GM12878 (cell line): Measurements from ENCODE around the gene CLEC6A. TPM values are rescaled to one million over a fixed set of nuclear protein-coding genes. Genes with fewer than 3 reads are reported as not detected.
A peak's percentile ranks its signal among the peaks of the same experiment; 100 is the strongest.

Experiments used
- ATF2 ChIP-seq: IDR thresholded peaks from 2 replicates; pipeline ENCODE4 v1.6.1; 2012; ENCODE audit warnings: low read length, inconsistent platforms
- BACH1 ChIP-seq: fragments of 450-650 bp; IDR thresholded peaks from 2 replicates; pipeline ENCODE4 v1.6.1; 2017; ENCODE audit warnings: mild to moderate bottlenecking, borderline replicate concordance
- BCL11A ChIP-seq: IDR thresholded peaks from 2 replicates; pipeline ENCODE4 v1.6.1; 2011; ENCODE audit warnings: low read depth, low read length
- BCLAF1 ChIP-seq: fragments of 450-650 bp; IDR thresholded peaks from 2 replicates; pipeline ENCODE4 v1.6.1; 2017; ENCODE audit warnings: antibody characterized with exemption, mild to moderate bottlenecking, moderate library complexity
- BRCA1 ChIP-seq: IDR thresholded peaks from 2 replicates; pipeline ENCODE4 v1.6.1; 2011; ENCODE audit warnings: low read depth, low read length, improper control_type of control experiment
- CREB1 ChIP-seq: IDR thresholded peaks from 2 replicates; pipeline ENCODE4 v1.6.1; 2012; ENCODE audit warnings: low read depth, mild to moderate bottlenecking, inconsistent platforms
- CTCF ChIP-seq, 3 experiments: IDR thresholded peaks in 2 of 3; conservative IDR thresholded peaks in 1 of 3; 2 replicates each; pipeline ENCODE4 v1.5.1; 2011; ENCODE audit warnings: low read depth in 3 of 3, low read length in 3 of 3, mild to moderate bottlenecking in 3 of 3, control low read depth in 2 of 3, moderate library complexity in 2 of 3, inconsistent platforms in 1 of 3, mixed read lengths in 1 of 3; ENCODE audit not compliant: control insufficient read depth in 2 of 3, insufficient read depth in 1 of 3; ENCODE audit errors: extremely low read depth in 1 of 3
- EED ChIP-seq: sonication (generic); IDR thresholded peaks from 2 replicates; pipeline ENCODE4 v1.6.1; 2016; ENCODE audit warnings: antibody characterized with exemption, low read depth
- EGR1 ChIP-seq, 2 experiments: IDR thresholded peaks; 1 replicate in 1 of 2; 2 replicates in 1 of 2; pipeline ENCODE4 v1.6.1; 2011 to 2012; ENCODE audit warnings: low read depth in 2 of 2, low read length in 2 of 2, borderline replicate concordance in 1 of 2, mild to moderate bottlenecking in 1 of 2, moderate library complexity in 1 of 2
- EP300 ChIP-seq, 2 experiments: fragments of 150-350 bp in 1 of 2; IDR thresholded peaks; 2 replicates each; pipeline ENCODE4 v1.6.1; 2011 to 2012; ENCODE audit warnings: low read depth in 2 of 2, low read length in 2 of 2, borderline replicate concordance in 1 of 2, improper control_type of control experiment in 1 of 2, inconsistent platforms in 1 of 2; ENCODE audit not compliant: control insufficient read depth in 1 of 2
- FOS ChIP-seq: IDR thresholded peaks from 3 replicates; pipeline ENCODE4 v1.6.1; 2011; ENCODE audit warnings: borderline replicate concordance; ENCODE audit not compliant: insufficient read length; ENCODE audit errors: extremely low read depth
- GABPA ChIP-seq: IDR thresholded peaks from 2 replicates; pipeline ENCODE4 v1.6.1; 2014; ENCODE audit warnings: antibody characterized with exemption, low read depth, mild to moderate bottlenecking, inconsistent platforms
- HCFC1 ChIP-seq: fragments of 150-350 bp; IDR thresholded peaks from 2 replicates; pipeline ENCODE4 v1.6.1; 2014; ENCODE audit warnings: low read length
- HDGF ChIP-seq: fragments of 450-650 bp; IDR thresholded peaks from 2 replicates; pipeline ENCODE4 v1.6.1; 2016; ENCODE audit warnings: antibody characterized with exemption
- JUNB ChIP-seq: IDR thresholded peaks from 2 replicates; pipeline ENCODE4 v1.6.1; 2016; ENCODE audit warnings: antibody characterized with exemption, mild to moderate bottlenecking
- KAT2A ChIP-seq: conservative IDR thresholded peaks from 2 replicates; pipeline ENCODE4 v1.6.1; 2011; ENCODE audit warnings: low read depth, low read length; ENCODE audit not compliant: control insufficient read depth
- MAX ChIP-seq: IDR thresholded peaks from 2 replicates; pipeline ENCODE4 v1.6.1; 2012; ENCODE audit warnings: low read depth, low read length, improper control_type of control experiment
- NR2C2 ChIP-seq: IDR thresholded peaks from 2 replicates; pipeline ENCODE4 v1.6.1; 2011; ENCODE audit warnings: borderline replicate concordance, low read depth; ENCODE audit not compliant: control insufficient read depth, insufficient read length
- REST ChIP-seq: IDR thresholded peaks from 2 replicates; pipeline ENCODE4 v1.6.1; 2012; ENCODE audit warnings: mild to moderate bottlenecking, low read depth, low read length
- SRF ChIP-seq, 2 experiments: IDR thresholded peaks; 2 replicates each; pipeline ENCODE4 v1.6.1; 2011; ENCODE audit warnings: low read depth in 2 of 2, low read length in 2 of 2, mild to moderate bottlenecking in 1 of 2, moderate library complexity in 1 of 2
- STAT1 ChIP-seq: fragments of 450-650 bp; conservative IDR thresholded peaks from 2 replicates; pipeline ENCODE4 v1.6.1; 2014; ENCODE audit warnings: antibody characterized with exemption, mild to moderate bottlenecking
- polyA plus RNA-seq, 11 experiments: library from polyadenylated mRNA; depleted of rRNA in 4 of 11; unstranded in 6 of 11; stranded (reverse) in 5 of 11; fragments of >200 nt; fragmentation: Nextera tagmentation in 4 of 11; fragmentation: Illumina TruSeq in 1 of 11; extraction: Ambion mirVana in 4 of 11; extraction: Trizol in 1 of 11; gene quantifications; 1 replicate in 1 of 11; 2 replicates in 10 of 11; pipeline versions ENCODE4 v1.2.1 to v1.2.3, GENCODE V29; 2011 to 2016; ENCODE audit warnings: inconsistent platforms in 2 of 11, missing spikeins in 2 of 11, low read depth in 1 of 11
- total RNA-seq, 4 experiments: library from RNA; depleted of rRNA in 3 of 4; stranded (reverse); fragments of >200 nt in 3 of 4; fragmentation: Illumina TruSeq in 1 of 4; extraction: Trizol in 1 of 4; gene quantifications; 2 replicates each; pipeline versions ENCODE4 v1.2.1 to v1.2.3, GENCODE V29; 2013 to 2021

CLEC6A gene
- total and polyA plus RNA-seq, 10 of the 15 experiments (the other 5 are each of a cell fraction or from before 2014, with no cell fraction given) = not detected

- peak; percentile 59 for TF ChIP-seq ATF2
- TF ChIP-seq KAT2A = no peak
- TF ChIP-seq BRCA1 = no peak
- TF ChIP-seq HDGF = no peak
- TF ChIP-seq CTCF (IDR thresholded peaks at IDR 0.05 in 2 of 3, conservative IDR thresholded peaks at IDR 0.05 in 1 of 3; ENCODE audit: control insufficient read depth in 2 of 3, extremely low read depth in 1 of 3, insufficient read depth in 1 of 3, low read depth in 3 of 3, low read length in 3 of 3) = no peak
- no peak for TF ChIP-seq STAT1
- no peak for TF ChIP-seq BCLAF1
- peak in 1 of 2 experiments; percentile 72; a peak in 1 of 4 replicates for TF ChIP-seq EP300 (IDR thresholded peaks at IDR 0.05; ENCODE audit: borderline replicate concordance in 1 of 2, control insufficient read depth in 1 of 2, low read depth in 2 of 2, low read length in 2 of 2)
- TF ChIP-seq SRF (IDR thresholded peaks at IDR 0.05; ENCODE audit: low read depth in 2 of 2, low read length in 2 of 2) = no peak
- no peak for TF ChIP-seq BACH1
- TF ChIP-seq EED = 0 out of 2 replicates have a peak, but pooled peaks have one; percentile 26
- no peak for TF ChIP-seq REST
- peak; percentile 81 for TF ChIP-seq JUNB
- no peak for TF ChIP-seq CREB1
- peak; percentile 80 for TF ChIP-seq BCL11A
- TF ChIP-seq FOS = no peak
- no peak for TF ChIP-seq MAX
- no peak for TF ChIP-seq EGR1 (IDR thresholded peaks at IDR 0.05; ENCODE audit: borderline replicate concordance in 1 of 2, low read depth in 2 of 2, low read length in 2 of 2)
- no peak for TF ChIP-seq HCFC1
- no peak for TF ChIP-seq NR2C2
- no peak for TF ChIP-seq GABPA
Observed at GRCh38 chr12:8493084-8493483, 37.3 kb downstream of the CLEC6A start (continued).
